ENCODE results near the gene CRACR2A. TPM values are rescaled to one million over a fixed set of nuclear protein-coding genes. Genes with fewer than 3 reads are reported as not detected.

The CRACR2A gene
- 2.7 TPM for total RNA-seq

GRCh38 chr12:3752741-3753486 is at the start of gene CRACR2A:
Gene CRACR2A (minus strand): TSS chr12:3753109. CDS start chr12:3696999, 56,110 bp downstream.

Other genes starting within 250 kb of the CRACR2A start
- 18.4 TPM for gene PARP11, start 120.3 kb upstream of the CRACR2A start, total RNA-seq

Measured in camera-type eye (tissue), 1 donor.